GF-D8 (cell line): ENCODE data around the gene METTL1.
"Not testable (repeated sequence)": the region's sequence is repeated elsewhere in the genome, so short reads cannot be mapped to it uniquely, and the experiment has no call there.

ENCODE experiments used
- DNase-seq: peaks from one replicate; lab custom pipeline; 2025; lab: John Stamatoyannopoulos, UW

METTL1 gene

GRCh38 chr12:57796996-57797395 is 25.1 kb upstream of the METTL1 start:
- no peak for DNase-seq

GRCh38 chr12:57795354-57795753 is 23.4 kb upstream of the METTL1 start:
- DNase-seq: no peak

- no peak for DNase-seq
Measured at GRCh38 chr12:57793920-57794319, 22.0 kb upstream of the METTL1 start.

- no peak for DNase-seq
Measured at GRCh38 chr12:57783861-57784260, 12.0 kb upstream of the METTL1 start.

- DNase-seq: no peak
Measured at GRCh38 chr12:57783466-57783801, 11.5 kb upstream of the METTL1 start.

GRCh38 chr12:57782608-57783465 is 10.9 kb upstream of the METTL1 start, which contains the start of gene TSFM:
TSFM (plus strand) TSS chr12:57782787; CDS start chr12:57782802, 15 bp downstream.
- peak; percentile 64 for DNase-seq

- DNase-seq: no peak
Measured at GRCh38 chr12:57782243-57782607, 10.3 kb upstream of the METTL1 start.

GRCh38 chr12:57781801-57782200 is 9.9 kb upstream of the METTL1 start:
- no peak for DNase-seq

- DNase-seq: peak; percentile 69
Measured at GRCh38 chr12:57781244-57781643, 9.3 kb upstream of the METTL1 start.

GRCh38 chr12:57780284-57780897 is 8.5 kb upstream of the METTL1 start:
- no peak for DNase-seq

- DNase-seq: no peak
Measured at GRCh38 chr12:57779736-57780135, 7.8 kb upstream of the METTL1 start.

- no peak for DNase-seq
Measured at GRCh38 chr12:57777911-57778310, 6.0 kb upstream of the METTL1 start.

- no peak for DNase-seq
Measured at GRCh38 chr12:57777367-57777766, 5.5 kb upstream of the METTL1 start.

GRCh38 chr12:57776247-57776587 is 4.3 kb upstream of the METTL1 start:
- DNase-seq: no peak

- peak; percentile 76 for DNase-seq
Measured at GRCh38 chr12:57775563-57776246, 3.8 kb upstream of the METTL1 start.

- DNase-seq: no peak
Measured at GRCh38 chr12:57775044-57775443, 3.1 kb upstream of the METTL1 start.

- DNase-seq: not testable (repeated sequence)
Measured at GRCh38 chr12:57774634-57775033, 2.7 kb upstream of the METTL1 start.

GRCh38 chr12:57772429-57773322 is 771 bp upstream of the METTL1 start, which contains the start of gene EEF1AKMT3:
EEF1AKMT3 (plus strand) TSS chr12:57772614; CDS start chr12:57772725, 111 bp downstream.
- DNase-seq: no peak

GRCh38 chr12:57771236-57771872 is 551 bp downstream of the METTL1 start:
- DNase-seq: peak; percentile 85

- DNase-seq: no peak
Measured at GRCh38 chr12:57770734-57771133, 1.2 kb downstream of the METTL1 start.

GRCh38 chr12:57769594-57769993 is 2.3 kb downstream of the METTL1 start:
- DNase-seq: no peak
